ENCODE measurements around the gene RPP21.

RPP21 gene

DNA sequence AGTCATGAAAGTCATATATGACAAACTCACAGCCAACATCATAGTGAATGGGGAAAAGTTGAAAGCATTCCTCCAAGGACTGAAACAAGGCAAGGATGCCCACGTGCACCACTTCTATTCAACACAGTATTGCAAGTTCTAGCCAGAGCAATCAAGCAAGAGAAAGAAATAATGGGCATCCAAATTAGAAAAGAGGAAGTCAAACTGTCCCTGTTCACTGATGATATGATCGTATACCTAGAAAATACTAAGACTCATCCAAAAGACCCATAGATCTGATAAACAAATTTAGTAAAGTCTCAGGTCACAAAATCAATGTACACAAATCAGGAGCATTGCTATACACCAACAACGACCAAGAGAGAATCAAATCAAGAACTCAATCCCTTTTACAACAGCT, 41.2 kb downstream of the RPP21 start:
- no peak for DNase-seq

DNA sequence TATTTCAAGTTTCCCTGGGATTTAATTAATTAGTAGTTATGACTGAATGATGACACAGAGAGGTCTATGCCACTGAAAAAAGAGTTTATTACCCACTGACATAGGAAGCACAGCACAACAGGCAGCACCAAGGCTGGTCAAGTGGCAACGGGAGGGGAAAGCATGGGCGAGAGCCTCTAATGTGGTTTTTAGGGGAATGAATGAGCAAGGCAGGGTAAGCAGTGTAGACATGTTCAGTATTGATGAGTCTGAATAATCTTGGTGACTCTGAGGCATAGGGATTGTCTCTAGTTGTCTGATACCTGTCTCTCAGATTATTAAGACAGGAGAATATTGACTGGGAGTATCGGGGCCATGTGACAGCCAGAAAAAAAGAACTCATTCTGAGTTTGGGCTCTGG, 46.3 kb downstream of the RPP21 start:
- DNase-seq: no peak

DNA sequence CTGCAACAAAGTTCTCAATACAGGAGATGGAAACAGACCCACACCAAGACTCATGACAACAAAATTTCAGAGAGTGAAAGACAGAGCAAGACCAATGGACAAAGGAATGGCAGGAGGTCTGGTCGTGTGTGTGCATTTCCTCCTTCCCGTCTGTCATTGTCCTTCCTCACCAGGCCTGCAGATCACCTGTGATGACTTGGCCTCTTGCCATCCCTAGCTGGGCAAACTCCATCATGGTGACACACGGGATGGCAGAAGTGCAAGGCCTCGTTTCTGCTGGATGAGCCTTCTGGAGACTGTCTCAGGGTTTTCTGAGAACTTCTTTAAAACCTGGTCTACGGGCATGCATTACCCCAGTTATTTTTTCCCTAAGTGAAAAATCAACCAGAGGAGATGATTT, 49.2 kb downstream of the RPP21 start:
- DNase-seq: no peak
